NCI-H146 treated with DMSO at 0.1 percent for 48 hours (cell line): Measurements from ENCODE around the gene RAB3GAP1.
A peak's percentile ranks its signal among the peaks of the same experiment; 100 is the strongest.

Experiments
- DNase-seq: peaks from one replicate; lab custom pipeline; 2025; ENCODE audit not compliant: unreplicated experiment; lab: John Stamatoyannopoulos, UW

RAB3GAP1 gene

GRCh38 chr2:135162377-135162776 is 110.3 kb downstream of the RAB3GAP1 start:
- DNase-seq: no peak

DNA sequence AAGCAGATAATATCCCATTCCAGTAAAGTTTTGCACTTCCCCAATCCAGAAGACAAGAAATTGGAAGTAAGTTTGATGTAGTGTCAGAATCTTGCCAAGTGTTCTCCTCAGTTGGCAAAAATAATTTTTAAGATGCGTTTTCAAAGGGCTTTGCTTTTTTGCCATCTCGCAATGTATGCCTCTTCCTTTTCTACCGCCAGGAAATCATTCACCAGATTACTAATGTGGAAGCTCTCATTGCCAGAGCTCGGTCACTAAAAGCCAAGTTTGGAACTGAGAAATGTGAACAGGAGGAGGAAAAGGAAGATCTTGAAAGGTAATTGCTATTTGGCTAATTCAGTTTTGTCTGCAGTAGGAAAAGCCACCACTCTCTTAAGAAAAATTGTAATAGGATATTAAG is 110.7 kb downstream of the RAB3GAP1 start:
- no peak for DNase-seq

GRCh38 chr2:135163306-135163705 is 111.2 kb downstream of the RAB3GAP1 start:
- DNase-seq: no peak

GRCh38 chr2:135163901-135164300 is 111.8 kb downstream of the RAB3GAP1 start:
- DNase-seq: no peak

GRCh38 chr2:135164431-135164830 is 112.3 kb downstream of the RAB3GAP1 start:
- peak; percentile 78 for DNase-seq

- DNase-seq: no peak
Measured at GRCh38 chr2:135167273-135167672, 115.2 kb downstream of the RAB3GAP1 start.

GRCh38 chr2:135168204-135168856 is 116.2 kb downstream of the RAB3GAP1 start:
- no peak for DNase-seq

DNA sequence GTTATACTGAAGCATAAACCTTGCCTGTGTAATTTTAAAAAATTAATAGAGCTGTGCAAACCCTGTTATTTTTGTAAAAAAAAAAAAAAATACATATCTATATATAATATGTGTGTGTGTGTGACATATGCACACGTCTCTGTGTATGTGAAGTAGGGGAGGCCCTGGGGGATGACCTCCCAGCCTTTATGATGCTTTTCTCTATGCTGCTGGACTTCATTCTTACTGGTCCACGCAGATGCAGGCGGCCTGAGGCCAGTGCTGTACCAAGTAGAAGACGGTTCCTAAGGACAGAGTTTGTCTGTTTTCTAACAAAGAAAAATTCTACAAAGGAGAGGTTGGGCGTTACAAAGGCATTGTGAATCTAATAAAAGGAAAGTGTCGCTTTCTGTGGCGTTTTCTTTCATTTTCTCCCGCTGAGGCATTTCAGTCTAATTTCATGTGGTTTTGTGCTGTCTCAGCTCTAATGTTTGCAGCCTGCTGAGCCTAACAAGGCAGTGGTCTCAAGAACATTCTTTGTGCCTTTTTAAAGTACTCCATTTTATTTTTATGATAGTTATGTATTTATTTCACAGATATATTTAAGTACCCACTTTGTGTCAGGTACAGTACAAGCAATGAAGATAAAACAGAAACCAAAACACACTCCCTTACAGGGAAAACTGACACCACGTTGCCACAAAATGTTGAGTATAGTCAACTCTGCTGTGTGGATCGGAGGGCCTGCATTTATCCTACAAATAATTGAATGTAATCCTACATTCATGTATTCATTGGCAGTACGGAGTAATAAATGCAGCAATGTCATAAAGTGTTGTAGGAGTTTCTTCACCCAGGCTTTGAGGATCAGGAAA is 118.0 kb downstream of the RAB3GAP1 start:
- no peak for DNase-seq

GRCh38 chr2:135174049-135174809 is 122.1 kb downstream of the RAB3GAP1 start:
- no peak for DNase-seq

DNA sequence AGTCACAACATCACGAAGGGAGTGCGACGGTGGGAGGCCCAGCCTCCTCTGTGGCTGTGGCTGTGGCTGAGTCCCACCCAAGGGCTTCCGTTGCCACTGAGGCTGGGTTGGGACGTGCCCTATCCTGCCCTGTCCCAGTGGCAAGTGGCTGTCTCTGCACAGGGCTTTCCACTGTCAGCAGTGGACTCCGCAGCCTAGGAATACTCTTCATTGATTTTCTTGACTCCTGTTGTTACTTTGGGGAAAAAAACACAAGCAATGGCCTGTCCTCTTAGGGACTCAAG is 122.7 kb downstream of the RAB3GAP1 start:
- no peak for DNase-seq

DNA sequence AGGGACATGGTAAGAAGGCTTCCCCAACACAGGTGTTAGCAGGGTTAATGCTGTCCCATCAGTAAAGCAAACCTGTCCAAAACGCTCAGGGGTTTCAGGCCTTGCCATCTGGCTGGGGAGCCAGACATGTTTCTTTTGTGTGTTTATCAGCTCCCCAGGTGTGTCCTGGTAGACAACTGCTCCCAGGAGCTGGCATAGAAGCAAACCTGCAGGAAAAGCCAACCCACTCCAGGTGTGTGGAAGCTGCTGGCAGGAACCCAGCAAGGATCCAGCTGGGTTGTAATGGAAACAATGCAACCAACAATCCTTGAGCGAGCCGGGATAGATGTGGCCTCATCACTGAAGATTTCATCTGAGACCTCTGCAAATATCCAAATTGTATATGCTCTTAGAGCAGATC is 123.1 kb downstream of the RAB3GAP1 start:
- DNase-seq: peak; percentile 90

- DNase-seq: no peak
Measured at GRCh38 chr2:135179689-135180088, 127.6 kb downstream of the RAB3GAP1 start.

- no peak for DNase-seq
Measured at GRCh38 chr2:135182190-135182589, 130.1 kb downstream of the RAB3GAP1 start.

DNA sequence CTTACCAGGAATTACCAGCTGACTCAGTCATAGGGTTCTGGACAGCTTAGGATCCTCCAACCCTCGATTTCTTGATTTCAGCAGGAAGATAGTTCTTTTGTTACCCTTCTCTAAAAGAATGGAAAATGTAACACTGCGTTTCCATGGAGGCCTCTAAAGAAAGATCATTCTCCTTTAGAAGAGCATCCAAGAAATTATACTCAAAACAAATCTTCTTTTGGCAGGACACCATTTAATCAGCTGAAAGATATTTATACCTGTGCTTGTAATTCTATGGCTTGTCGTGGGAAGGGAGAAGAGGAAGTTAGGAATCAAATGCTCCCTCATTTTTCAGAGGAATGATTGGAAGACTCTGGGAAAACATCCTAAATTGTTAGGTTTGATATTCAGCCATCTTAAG is 130.5 kb downstream of the RAB3GAP1 start:
- no peak for DNase-seq

DNA sequence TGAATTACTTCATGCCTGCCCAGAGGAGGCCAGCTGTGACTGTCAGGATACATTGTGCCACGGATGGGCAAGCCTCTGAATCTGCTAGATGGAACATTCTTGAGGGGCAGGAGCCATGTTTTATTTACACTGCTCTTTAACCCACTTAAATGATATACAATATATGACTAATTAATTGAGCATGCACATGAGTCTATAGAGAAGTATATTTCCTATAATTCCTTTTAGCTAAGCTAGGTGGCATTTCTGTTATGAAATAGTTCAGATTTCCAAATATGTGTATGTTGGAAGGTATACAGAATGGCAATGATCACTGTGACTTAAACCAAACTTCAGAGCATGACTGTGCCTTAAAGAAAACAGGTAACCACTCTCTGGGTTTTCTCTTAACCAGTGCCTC is 131.7 kb downstream of the RAB3GAP1 start:
- DNase-seq: no peak

GRCh38 chr2:135186054-135186453 is 134.0 kb downstream of the RAB3GAP1 start:
- DNase-seq: no peak

DNA sequence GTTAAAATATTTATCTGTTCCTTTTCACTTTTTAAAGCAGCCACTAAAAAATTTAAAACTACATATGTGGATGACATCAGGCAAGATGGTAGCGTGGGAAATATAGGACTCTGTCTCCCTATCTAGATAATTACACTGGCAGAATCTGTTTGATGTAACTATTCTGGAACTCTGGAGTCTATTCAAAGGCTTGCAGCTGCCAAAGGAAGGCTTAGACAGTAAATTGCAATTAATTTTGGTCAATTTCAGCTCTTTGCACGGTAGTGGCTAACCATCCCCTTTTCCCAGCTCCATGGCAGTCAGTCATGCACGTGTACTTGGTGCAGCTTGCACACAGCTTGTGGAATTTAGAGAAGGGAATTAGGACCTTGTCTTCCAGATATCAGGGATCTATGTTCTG is 135.2 kb downstream of the RAB3GAP1 start:
- DNase-seq: no peak

GRCh38 chr2:135189148-135189547 is 137.1 kb downstream of the RAB3GAP1 start:
- no peak for DNase-seq

- DNase-seq: no peak
Measured at GRCh38 chr2:135190799-135191198, 138.7 kb downstream of the RAB3GAP1 start.

DNA sequence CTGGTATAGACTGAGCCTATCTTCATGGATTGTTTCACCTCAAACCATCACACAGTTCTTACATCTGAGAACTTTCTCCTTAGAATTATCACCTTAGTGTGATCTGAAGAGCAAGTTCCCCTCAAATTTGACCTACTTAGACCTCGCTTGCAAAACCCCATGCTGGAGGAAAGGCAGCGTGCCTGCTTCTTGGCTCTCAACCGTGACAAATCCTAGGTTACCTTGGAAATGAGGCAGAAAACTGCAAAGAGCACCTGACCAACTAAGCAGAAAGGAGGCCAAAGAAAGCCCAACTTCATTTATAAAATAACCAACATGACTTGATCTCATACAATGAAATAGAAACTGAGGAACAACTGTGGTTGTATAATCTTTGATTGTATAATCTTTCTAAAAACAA is 146.4 kb downstream of the RAB3GAP1 start:
- DNase-seq: no peak

DNA sequence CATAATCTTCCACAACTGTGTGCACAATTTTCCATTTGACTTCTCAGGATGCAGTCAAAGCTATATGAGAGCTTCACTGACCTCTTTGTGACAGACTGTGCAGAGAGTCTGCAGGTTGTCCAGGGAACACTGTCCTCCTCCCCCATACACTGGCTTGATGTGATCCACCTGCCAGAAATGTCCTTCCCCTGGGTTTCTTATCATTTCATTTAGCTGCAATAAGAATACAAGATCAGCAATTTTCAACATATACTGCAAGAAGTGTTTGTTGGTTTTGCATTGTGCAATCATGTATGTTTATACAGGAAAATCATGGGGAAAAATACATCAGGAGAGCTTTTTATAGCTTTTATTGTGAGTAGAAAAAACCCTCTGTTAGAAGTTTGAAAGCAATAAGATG is 150.7 kb downstream of the RAB3GAP1 start:
- DNase-seq: no peak

DNA sequence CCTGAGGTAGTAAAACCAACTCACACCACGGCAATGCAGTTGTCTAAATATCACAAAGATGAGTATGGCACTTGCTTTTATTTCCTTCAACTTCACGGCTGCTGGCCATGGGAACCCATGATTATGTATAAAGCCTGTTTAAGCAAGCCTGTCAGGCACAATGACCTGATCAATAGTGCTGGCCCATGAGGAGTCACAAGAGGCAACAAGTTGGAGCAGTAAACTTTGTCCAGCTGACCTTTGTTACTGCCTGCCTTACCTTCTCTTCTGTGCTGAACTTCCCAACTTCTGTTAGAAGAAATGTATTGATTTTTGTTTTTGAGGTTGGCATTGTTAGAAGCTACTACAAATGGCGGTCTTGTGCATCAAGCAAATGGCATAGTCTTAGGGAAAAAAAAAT is 151.9 kb downstream of the RAB3GAP1 start:
- DNase-seq: no peak
